OCI-LY3 (cell line): Measurements from ENCODE around the gene ZNF385C.

Experiments used
- EZH2phosphoT487 ChIP-seq: fragments of 200-600 bp; shearing (Covaris generic); IDR thresholded peaks from 2 replicates; pipeline ENCODE4 v1.6.1; 2018; ENCODE audit warnings: antibody characterized with exemption, mixed run types, low read depth
- TF ChIP-seq, protein P1 (sequence below): fragments of 200-600, 300-600 bp; sonication (generic); IDR thresholded peaks from 2 replicates; pipeline ENCODE4 v1.5.1; 2014; ENCODE audit warnings: antibody characterized with exemption, low read length, low read depth

DNA sequence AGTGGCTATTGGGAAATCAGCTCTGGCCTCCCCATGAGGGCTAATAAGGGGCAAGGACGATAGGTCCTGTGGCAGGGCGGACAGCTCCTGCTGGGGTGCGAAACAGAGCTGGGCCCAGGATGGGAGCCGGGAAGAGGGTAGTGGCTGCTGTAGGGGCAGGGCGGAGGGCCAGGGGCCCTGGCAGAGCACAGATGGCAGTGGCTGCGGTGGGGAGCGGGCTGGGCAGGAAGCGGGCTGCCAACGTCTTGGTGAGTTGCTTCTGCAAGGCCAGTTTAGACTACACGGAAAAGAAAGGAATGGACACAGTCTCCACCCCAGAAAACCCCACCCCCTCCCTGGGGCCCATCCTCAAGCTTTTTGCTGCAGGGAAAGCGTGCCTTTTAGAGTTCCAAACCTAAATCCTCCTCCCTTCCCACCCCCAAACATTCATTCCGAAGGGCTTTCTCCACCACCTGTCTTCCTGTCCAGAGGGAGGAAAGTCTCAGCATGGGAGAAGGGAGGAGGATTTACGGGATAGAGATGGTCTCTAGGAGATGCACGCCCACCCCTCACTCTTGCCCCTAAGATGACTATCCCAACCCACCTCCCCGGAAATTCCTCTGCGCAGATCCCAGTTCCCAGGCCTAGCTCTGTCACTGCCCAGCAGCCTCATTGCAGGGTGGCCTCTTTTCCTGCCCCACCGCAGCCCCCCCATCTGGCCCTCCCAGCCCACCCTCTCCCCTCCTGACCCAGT is 71.2 kb downstream of the ZNF385C start:
- TF ChIP-seq, protein P1, sequence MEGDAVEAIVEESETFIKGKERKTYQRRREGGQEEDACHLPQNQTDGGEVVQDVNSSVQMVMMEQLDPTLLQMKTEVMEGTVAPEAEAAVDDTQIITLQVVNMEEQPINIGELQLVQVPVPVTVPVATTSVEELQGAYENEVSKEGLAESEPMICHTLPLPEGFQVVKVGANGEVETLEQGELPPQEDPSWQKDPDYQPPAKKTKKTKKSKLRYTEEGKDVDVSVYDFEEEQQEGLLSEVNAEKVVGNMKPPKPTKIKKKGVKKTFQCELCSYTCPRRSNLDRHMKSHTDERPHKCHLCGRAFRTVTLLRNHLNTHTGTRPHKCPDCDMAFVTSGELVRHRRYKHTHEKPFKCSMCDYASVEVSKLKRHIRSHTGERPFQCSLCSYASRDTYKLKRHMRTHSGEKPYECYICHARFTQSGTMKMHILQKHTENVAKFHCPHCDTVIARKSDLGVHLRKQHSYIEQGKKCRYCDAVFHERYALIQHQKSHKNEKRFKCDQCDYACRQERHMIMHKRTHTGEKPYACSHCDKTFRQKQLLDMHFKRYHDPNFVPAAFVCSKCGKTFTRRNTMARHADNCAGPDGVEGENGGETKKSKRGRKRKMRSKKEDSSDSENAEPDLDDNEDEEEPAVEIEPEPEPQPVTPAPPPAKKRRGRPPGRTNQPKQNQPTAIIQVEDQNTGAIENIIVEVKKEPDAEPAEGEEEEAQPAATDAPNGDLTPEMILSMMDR, result no peak
- no peak for TF ChIP-seq EZH2phosphoT487
